Measurements from ENCODE around the gene IFITM10.

Gene IFITM10

DNA sequence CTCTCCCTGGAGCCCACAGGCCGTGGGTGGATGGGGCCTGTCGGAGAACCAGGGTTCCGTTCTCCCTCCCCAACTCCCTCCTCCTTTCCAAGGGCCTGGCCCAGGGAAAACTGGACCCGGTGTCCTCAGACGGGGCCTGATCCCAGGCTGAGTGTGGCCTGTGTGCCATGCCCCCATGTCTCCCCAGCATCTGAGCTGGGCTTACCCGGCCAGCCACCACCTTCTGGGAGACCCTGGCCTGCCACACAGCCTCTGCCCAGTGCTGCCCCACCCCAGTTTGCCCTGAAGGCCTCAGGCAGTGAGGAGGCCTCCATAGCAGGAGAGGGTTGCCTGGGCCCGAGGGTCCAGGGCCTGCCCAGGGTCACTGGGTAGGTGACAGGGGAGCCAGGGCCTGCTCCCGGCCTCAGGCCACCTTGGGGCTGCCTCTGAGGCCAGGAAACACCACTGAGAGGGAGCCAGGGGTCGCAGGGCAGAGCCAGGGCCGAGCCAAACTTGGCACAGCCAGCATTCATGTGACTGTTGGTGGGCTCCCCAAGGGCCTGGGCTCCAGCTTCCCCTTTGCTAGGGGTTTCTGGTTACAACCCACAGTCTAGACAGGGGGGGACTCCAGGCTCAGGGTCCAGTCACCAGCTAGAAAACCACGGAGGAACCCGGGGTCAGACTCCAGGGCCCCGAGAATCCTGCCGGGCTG is 590 bp upstream of the IFITM10 start:
- DNase-seq = no peak

DNA sequence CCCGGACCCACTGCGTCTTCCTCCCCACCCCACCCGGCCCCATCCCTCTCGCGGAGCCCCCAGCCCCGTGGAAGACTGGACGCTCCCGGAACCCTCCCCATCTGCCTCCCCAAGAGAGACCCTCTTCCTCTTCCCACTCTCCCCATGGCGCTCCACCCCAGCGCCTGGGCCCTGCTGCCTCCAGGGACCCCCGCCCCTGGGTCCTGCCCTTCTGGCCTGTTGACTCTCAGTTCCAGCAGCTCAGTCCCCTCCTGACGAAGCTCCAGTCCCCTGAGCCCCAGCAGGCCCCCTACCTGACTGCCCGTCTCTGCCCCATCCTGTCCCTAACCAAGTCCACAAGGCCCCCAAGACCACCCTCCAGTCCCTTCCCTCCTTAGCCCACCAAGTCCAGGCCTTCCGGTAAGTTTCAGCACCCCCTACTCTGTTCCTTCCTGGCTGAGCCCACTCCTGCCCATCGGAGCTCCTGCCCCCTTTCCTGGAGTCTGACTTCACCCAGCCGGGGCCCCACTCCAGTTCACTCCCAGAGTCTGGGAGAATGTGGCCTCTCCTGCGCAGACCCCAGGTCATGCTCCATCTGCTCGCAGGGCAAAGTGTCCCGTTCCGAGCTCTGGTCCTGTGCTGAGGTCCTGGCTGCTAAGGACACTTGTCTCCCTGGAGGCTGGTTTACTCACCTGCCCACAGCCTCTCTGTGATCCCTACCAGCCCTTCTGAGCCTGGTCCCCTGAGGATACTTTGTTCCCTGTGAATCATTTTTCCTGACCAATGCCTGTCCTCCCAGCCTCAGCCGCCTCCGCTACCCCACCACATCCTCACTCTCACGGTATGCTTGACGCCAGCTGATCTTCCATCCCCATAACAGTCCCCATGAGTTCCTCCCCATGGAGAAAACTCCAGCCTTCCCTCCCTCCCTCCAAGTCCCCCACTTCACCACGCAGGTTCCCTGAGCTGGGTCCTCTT is 722 bp downstream of the IFITM10 start:
- no peak for DNase-seq

DNA sequence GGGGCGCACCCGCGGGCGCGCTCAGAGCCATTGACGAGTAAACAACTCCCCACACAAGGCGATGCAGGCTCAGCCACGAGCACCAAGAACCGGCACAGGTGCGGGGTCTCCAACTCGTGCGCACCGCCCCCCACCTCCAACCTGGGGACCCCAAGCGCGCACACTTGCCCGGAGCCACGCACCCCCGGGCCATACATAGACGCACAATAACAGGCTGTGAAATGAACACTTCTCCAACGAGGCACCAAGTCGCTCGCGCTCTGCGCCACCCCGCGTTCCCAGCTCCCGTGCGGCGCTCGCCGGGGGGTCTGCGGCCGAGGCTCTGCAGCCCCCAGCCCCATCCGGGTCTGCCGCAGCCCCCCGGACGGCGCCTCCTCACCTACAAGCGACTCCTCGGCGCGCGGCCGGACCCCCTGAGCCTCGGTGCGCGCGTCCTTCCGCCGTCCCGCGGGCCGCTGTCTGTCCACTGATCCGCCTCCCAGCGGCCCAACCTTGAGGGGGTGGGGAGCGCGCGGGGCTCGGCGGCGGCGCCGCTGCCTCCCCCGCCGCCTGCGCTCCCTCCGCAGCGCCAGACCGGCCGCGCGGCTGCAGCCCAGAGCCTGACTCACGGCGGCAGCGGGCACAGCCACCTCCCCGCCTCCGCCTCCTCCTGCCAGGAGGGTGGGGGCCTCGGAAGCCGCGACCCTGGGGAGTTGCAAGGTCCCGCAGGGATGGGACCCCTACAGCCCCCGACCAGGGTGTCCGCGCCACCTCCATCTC is 1.6 kb downstream of the IFITM10 start:
- DNase-seq = no peak

DNA sequence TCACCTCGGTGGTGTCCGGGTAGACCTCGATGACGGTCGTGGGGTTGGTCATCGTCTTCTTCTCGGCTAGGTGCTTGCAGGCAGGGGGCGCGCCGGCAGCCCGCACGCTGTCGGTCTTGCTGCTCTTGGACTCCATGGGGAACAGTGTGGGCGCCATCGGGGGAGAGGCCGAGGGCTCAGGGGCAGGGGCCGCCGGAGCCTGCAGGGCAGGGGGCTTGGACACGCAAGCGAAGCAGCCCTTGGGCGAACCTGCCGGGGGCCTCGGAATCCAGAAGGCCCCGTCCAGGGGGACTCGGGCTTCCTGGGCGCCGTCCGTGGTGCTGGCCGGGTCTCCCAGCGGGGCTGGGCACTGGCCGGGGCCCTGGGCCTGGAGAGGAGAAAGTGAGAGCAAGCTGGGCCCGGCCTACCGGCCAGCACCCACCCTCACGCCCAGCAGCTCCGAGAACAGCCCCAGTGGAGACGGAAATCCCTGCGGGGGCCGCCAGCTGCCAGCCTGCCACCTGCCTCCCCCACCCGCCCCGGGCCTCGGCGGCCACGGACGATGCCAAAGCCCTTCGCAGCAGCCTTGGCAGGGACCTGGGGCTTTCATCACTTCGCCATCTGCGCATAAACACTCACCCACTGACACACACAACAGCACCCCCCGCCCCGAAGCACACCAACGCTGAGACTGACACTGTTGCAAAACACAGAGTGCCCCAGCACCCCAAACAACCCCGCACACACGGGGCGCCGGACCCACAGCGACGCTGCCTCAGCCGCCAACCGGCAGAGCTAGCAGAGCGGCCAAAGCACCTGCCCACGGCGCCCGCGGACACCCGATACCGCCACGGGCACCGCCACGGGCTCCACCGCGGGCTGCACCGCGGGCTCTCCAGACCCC is 2.4 kb downstream of the IFITM10 start:
- DNase-seq = no peak

DNA sequence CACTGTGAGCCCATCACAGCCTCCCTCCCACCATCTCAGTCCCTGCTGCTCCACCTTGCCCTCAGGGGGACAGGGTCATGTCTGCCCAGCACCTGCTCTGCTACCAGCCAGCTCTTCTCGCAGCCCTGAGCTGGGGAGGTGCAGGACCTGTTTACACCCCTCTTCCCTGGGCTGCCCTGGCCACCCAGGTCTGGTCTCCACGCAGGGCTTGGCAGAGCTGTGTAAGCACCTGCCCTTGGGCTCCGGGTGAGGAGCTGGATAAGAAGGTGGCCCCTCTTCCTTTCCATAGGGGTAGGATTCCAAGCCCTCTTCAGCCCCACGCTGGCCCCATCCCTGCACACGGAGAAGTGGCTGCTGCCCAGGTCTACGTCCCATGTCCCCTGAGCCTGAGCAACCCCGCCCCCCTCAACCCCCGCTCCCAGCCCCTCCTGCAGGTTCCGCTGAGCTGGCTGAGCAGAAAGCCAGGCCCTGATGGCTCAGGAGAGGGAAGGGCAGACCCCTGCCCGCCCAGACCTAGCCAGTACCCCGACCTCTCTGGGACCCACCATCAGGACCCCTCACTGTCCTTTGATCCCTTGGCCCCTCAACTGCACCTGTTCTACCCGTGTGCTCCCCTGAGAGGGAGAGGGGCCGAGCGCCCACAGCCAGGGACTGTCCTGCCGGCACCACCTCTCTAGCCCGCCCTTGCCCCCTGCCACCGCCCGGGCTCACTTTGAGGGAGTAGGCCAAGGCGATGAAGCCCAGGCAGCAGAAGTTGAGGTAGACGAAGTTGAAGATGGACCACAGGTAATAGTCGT is 3.2 kb downstream of the IFITM10 start:
- no peak for DNase-seq

DNA sequence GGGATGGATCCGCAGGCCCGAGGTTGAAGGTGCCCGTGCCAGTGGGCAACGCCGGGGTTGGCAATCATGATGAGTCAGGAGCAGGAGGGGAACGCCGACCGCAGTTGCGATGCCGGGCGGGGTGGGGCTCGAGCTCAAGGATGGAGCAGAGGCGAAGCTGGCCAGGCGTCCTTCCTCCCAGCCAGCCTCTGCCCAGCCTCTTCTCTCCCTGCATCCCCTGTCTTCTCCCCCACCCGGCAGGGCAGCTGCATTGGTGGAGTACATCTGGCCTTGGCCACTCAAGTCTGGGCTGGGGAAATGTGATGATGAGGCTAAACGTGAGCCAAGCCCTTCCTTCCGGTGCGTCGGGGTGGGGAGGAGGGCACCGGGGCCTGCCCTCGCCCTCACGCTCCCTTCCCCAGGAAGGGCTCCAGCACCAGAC is 3.9 kb downstream of the IFITM10 start:
- DNase-seq = no peak

DNA sequence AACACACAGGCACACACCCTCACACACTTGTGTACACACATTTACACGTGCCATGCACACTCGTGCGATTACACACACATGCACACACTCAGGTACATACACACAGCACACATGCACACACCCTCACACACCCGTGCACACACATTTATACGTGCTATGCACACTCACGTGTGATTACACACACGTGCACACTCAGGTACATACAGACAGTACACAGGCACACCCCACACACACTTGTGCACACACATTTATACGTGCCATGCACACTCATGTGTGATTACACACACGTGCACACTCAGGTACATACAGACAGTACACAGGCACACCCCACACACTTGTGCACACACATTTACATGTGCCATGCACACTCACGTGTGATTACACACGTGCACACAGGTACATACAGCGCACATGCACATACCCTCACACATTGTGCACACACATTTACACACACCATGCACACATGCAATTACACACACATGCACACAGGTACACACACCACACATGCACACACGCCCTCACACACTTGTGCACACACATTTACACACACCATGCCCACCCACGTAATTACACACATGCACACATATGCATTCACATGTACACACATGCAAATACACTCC is 4.6 kb downstream of the IFITM10 start:
- no peak for DNase-seq

DNA sequence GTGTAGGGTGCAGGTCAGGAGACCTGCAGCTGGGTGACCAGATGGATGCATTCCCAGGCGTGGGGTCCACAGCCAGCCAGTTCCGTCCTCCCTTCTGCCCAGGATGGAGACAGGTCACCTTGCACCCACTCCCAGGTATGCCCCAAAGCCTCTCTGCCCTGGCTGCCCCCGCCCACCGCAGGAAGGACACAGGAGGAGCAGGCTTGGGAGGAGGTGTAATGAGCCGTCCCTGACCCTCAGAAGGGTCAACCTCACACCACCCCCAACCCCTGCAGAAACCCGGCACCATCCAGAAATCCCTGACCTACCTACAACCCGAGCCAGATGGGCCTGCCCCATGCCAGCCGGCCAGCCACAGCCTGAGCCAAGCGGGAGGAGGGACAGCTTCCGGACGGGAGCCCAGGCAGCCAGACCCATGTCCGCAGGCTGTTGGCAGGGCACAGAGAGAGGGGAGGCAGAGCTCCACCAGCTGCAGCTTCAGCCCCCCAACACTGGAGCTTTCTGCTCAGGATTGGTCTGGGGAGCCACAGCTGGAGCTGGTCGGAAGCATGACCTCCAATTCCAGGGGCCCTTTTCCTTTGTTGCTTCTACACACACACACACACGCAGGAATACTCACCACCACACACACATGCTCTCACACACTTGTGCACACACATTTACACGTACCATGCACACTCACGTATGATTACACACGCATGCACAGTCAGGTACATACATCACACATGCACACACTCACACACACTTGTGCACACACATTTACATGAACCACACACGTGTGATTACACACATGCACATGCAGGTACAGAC is 5.3 kb downstream of the IFITM10 start:
- no peak for DNase-seq

DNA sequence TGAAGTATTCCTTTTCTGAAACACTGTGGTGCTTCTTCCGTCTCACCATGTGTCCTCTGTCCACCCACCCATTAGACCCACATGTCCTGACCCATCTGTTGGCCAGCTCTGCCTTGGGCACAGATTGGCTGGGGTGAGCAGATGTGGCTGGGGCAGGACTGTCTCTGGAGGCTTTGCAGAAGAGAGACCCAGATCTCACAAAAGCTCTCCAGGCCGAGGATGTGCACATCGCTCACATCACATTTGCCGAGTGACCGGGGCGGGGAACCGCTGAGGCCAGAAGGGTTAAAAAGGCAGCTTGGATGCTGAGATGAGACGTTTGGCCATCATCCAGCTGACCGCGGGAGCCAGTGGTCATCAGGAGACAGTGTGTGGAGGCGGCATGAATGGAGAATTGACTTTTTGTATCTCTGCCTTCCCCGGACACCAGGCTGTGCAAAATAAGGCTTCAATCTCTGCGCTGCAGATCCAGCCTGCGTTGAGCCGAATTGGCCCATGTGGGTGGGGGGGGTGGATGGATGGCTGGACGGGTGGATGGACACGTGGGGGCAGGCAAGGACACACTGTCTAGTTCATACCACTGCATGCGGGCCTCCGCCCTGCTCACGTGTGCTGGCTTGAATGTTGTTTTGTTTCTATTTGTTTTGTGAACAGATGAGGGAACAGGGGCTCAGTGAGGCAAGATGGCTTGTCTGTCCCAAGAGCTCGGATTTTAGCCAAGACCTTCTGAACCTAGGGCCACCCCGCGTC is 6.1 kb downstream of the IFITM10 start:
- no peak for DNase-seq

DNA sequence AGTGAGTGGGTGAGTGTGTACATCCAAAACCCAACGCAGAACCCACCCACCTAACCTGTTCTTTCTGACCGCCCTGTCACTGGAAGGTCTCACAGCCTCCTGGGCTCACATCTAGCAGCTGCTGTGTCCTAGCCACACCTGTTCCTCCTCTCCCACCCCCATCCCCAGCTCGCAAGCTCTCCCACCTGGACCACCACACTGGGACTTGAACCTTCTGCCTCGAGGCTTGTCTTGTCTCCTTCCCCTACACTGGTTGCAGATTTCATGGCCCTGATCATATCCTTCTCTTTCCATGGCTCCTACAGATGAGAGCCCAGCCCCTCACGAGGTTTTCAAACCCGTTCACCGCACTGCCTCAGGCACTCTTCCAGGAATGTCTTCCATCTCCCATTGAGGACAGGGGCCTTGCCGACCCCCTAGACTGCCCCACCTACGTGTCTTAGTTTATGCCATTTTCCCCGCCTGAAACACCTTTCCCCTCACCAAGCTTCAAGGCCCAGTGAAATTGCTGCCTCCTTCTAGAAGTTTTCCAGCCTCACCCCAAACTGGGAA is 6.7 kb downstream of the IFITM10 start:
- DNase-seq = no peak

DNA sequence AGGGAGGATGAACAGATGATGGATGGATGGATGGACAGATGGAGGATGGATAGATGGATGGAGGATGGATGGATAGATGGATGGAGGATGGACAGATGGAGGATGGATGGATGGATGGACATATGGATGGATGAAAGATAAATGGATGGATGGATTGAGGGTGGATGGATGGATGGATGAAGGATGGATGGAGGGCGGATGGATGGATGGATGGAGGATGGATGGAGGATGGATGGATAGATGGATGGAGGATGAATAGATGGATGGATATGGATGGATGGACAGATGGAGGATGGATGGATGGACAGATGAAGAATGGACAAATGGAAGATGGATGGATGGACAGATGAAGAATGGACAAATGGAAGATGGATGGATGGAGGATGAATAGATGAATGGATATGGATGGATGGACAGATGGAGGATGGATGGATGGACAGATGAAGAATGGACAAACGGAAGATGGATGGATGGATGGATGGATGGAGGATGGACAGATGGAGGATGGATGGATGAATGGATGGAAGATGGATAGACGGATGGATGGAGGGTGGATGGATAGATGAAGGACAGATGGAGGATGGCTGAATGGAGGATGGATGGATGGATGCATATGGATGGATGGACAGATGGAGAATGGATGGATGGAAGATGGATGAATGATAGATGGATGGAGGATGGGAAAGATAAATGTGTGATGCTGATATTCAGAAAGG is 7.4 kb downstream of the IFITM10 start:
- no peak for DNase-seq

DNA sequence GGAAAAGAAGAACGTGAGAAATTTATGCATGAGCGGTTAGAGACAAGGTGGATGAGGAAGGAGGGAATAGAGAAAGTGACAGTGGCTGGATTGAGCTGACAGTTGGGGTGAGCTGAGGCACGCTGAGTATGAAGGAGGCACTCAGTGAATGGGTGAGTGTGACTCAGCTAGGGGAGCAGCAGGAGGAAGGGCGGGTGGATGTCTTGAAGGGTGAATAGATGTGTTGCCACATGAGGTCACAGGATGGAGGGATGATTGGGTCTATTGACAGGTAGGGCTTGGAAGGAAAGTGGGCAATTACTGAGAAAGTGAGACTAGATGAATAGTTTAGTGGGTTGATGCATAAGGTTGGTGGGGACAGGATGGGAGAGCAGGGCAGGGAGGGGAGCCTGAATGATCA is 8.0 kb downstream of the IFITM10 start:
- DNase-seq = no peak

DNA sequence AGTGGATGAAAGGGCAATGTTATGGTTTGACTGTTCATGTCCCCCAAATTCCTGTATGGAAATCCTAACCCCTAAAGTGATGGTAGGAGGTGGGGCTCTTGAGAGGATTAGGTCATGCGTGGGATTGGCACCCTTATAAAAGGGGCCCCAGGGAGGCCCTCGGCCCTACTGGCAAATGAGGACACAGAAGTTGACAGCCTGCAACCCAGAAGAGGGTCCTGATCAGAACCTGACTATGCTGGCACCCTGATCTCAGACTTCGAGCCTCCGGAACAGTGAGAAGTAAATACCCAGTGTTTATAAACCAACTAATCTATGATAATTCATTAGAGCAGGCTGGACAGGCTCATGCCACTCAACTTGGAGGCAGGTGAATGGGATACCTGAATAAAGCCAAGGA is 8.7 kb downstream of the IFITM10 start:
- DNase-seq = no peak

DNA sequence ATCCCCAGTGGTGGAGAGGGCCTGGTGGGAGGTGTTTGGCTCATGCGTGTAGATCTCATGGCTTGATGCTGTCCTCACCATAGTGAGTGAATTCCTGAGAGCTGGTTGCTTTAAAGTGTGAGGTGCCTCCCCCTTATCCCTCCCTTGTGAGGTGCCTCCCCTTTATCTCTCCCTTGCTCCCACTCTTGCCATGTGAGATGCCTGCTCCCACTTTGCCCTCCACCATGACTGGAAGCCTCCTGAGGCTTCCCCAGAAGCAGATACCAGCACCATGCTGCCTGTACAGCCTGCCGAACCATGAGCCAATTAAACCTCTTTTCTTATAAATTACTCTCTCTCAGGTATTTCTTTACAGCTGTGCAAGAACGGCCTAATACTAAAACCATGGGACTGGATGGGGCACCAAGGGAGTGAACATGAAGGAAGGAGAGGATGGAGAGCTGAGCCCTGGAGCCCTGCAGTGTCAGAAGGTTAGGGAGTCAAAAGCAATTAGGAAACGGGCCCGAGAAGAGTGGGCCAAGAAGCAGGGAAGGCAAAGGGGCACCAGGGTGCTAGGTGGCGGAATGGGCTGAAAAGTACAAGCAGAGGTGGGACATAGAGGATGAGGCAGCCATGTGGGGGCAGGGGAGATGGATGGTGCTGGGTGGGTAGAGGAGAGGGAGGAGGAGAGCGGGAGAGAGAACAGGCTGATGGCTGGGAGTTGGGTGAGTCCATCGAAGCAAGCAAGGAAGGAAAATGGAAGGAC is 9.4 kb downstream of the IFITM10 start:
- DNase-seq = no peak

DNA sequence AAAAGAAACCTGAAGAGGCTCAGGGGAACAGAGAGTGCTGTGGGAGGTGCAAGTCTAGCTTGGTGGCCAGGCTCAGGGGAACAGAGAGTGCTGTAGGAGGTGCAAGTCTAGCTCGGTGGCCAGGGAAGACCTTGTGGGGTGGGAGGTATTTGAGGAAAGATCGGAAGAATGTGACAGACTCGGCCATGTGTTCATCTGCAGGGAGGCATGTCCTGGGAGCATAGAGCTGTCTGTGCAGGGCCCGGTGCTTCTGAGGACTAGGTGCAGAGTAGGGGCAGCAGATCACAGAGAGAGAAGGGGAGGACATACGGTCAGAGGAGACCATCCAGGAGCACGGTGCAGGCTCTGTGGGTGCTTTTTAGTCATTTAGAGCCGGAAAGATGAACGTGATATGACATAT is 10.8 kb downstream of the IFITM10 start:
- no peak for DNase-seq

DNA sequence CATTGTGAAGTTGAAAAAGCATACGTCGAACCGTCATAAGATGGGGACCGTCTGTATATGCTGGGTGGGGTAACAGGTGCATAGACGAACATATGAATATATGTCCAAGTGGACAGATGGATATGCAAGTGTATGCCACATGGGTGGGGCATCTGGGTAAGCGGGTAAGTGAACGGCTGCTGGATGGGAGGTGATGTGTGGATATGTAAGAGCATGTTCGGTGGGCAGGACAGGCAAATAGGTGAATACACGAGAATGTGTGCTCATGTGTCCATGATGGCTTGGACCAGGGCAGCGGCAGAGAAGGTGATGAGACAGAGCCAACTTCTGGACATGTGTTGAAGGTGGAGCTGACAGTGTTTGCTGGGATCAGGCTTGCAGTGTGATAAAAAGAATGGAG is 12.0 kb downstream of the IFITM10 start:
- no peak for DNase-seq

DNA sequence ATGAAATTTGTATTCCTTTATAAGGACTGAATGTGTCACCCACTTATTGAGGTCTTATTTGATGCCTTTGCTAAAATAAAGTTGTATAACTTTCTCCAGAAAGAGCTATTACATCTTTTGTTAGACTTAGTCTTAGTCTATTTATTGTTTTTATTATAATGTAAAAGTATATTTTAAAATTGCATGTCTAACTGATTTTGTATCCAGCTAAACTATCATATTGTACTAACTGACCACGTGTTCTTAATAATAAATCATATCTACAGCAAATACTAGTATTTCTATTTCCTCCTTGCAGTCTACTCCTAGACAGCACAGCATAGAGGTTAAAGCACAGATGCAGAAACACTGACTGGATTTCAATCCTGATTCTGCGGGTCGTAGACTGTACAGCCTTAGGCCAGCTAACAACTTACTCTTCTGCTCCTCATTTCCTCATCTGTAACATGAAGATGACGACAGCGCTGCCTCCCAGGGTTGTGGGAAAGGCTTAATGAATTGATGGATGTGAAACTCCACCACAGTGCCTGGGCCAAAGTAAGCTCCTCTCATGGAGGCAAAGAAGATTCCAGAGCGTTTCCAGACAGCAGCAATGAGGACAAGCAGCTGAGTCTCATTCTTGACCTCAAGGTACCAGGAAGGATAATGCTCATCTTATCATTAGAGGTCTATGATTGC is 13.2 kb downstream of the IFITM10 start:
- no peak for DNase-seq

Measured in NCI-H446 treated with DMSO at 0.1 percent for 48 hours (cell line).